B cell (primary cell): ENCODE data around the gene EXOC6B. TPM values are rescaled to one million over a fixed set of nuclear protein-coding genes. Genes with fewer than 3 reads are reported as not detected.

ENCODE experiments used
- ATAC-seq: fragments of 200-7000 bp; cut with Tn5 transposase; one replicate; pipeline ENCODE4 v1.10.0; 2021; ENCODE audit warnings: low read depth, mild to moderate bottlenecking, moderate number of reproducible peaks, moderate library complexity
- CTCF ChIA-PET: fragments of 350-600 bp; sonication (Branson Sonifier 250); formaldehyde crosslinking; loops from one replicate; lab custom pipeline; 2021; ENCODE audit warnings: antibody characterized with exemption, inconsistent platforms; lab: Charles Lee
- POLR2A ChIA-PET: fragments of 350-600 bp; sonication (Branson Sonifier 250); formaldehyde crosslinking; loops from one replicate; lab custom pipeline; 2021; ENCODE audit warnings: antibody characterized with exemption; lab: Charles Lee
- DNase-seq: peaks from one replicate; pipeline ENCODE4 v3.0.0; 2013
- H2AFZ ChIP-seq: 2 replicates; pipeline ENCODE4 v1.6.1; 2012; ENCODE audit warnings: mild to moderate bottlenecking, low read depth, low read length; ENCODE audit not compliant: insufficient read depth, poor library complexity, severe bottlenecking
- H3K27ac ChIP-seq, 2 donors: 1 replicate in 1 of 2; 2 replicates in 1 of 2; pipeline ENCODE4 v1.5.1; 2012 to 2013; ENCODE audit warnings: low read length in 2 of 2, mild to moderate bottlenecking in 2 of 2, moderate library complexity in 1 of 2
- H3K27me3 ChIP-seq, 4 experiments: fragments of 200-600 bp in 1 of 4; sonication (generic) in 1 of 4; replicated peaks in 1 of 4; 1 replicate in 2 of 4; 2 replicates in 2 of 4; pipeline versions ENCODE4 v1.6.1 to v1.7.0; 2013 to 2016; ENCODE audit warnings: low read length in 3 of 4, mild to moderate bottlenecking in 2 of 4, mixed read lengths in 1 of 4, moderate library complexity in 1 of 4; ENCODE audit not compliant: insufficient read depth in 4 of 4, control insufficient read depth in 3 of 4; ENCODE audit errors: control extremely low read depth in 1 of 4
- H3K36me3 ChIP-seq, 2 experiments: replicated peaks in 1 of 2; 1 replicate in 1 of 2; 2 replicates in 1 of 2; pipeline versions ENCODE4 v1.6.1 to v1.7.1; 2013; ENCODE audit warnings: low read length in 1 of 2; ENCODE audit not compliant: insufficient read depth in 2 of 2, control insufficient read depth in 1 of 2; ENCODE audit errors: control extremely low read depth in 1 of 2, extremely low read depth in 1 of 2
- H3K4me1 ChIP-seq, 2 donors: fragments of 200-600 bp in 1 of 2; sonication (generic) in 1 of 2; 1 replicate in 1 of 2; 2 replicates in 1 of 2; pipeline versions ENCODE4 v1.5.1 to v1.6.1; 2013 to 2017; ENCODE audit warnings: low read length in 2 of 2; ENCODE audit not compliant: control insufficient read depth in 2 of 2, insufficient read depth in 2 of 2
- H3K4me2 ChIP-seq: replicated peaks from 2 replicates; pipeline ENCODE3; 2012; ENCODE audit warnings: mild to moderate bottlenecking, low read depth, low read length; ENCODE audit not compliant: poor library complexity, severe bottlenecking
- H3K4me3 ChIP-seq, 5 experiments: fragments of 200-600 bp in 1 of 5; sonication (generic) in 1 of 5; 1 replicate in 3 of 5; 2 replicates in 2 of 5; pipeline versions ENCODE4 v1.5.1 to v1.7.0; 2011 to 2016; ENCODE audit warnings: low read length in 4 of 5, mild to moderate bottlenecking in 4 of 5, low read depth in 2 of 5, control low read depth in 1 of 5, moderate library complexity in 1 of 5; ENCODE audit not compliant: insufficient read depth in 1 of 5; ENCODE audit errors: control extremely low read depth in 1 of 5, extremely low read depth in 1 of 5
- H3K79me2 ChIP-seq: fragments of 200-600 bp; sonication (generic); one replicate; pipeline ENCODE4 v1.6.0; 2016; ENCODE audit warnings: low read length; ENCODE audit not compliant: control insufficient read depth, insufficient read depth
- H3K9ac ChIP-seq: fragments of 200-600 bp; sonication (generic); 2 replicates; pipeline ENCODE4 v1.6.1; 2017; ENCODE audit warnings: mild to moderate bottlenecking, low read length, moderate library complexity
- H3K9me3 ChIP-seq, 3 donors: one replicate each; pipeline versions ENCODE4 v1.6.1 to v1.7.1; 2013; ENCODE audit warnings: low read length in 2 of 3; ENCODE audit not compliant: control insufficient read depth in 2 of 3, insufficient read depth in 1 of 3; ENCODE audit errors: control extremely low read depth in 1 of 3
- H4K20me1 ChIP-seq: 2 replicates; pipeline ENCODE4 v1.6.0; 2012; ENCODE audit warnings: mild to moderate bottlenecking, low read length; ENCODE audit not compliant: insufficient read depth, control insufficient read depth, poor library complexity, severe bottlenecking
- H3K27ac Mint-ChIP-seq: one replicate; pipeline ENCODE4 v1.8.0; 2021; ENCODE audit warnings: mixed read lengths
- H3K27me3 Mint-ChIP-seq: one replicate; pipeline ENCODE4 v1.8.0; 2021; ENCODE audit warnings: mixed read lengths
- H3K4me1 Mint-ChIP-seq: one replicate; pipeline ENCODE4 v1.8.0; 2021; ENCODE audit warnings: mixed read lengths
- H3K4me3 Mint-ChIP-seq: one replicate; pipeline ENCODE4 v1.8.0; 2021; ENCODE audit warnings: mixed read lengths
- H3K9me3 Mint-ChIP-seq: one replicate; pipeline ENCODE4 v1.8.0; 2022; ENCODE audit warnings: mixed read lengths; ENCODE audit not compliant: insufficient read depth
- EZH2 ChIP-seq: IDR thresholded peaks from 2 replicates; pipeline ENCODE4 v1.6.1; 2012; ENCODE audit warnings: borderline replicate concordance, low read depth, mild to moderate bottlenecking, moderate library complexity, low read length; ENCODE audit not compliant: insufficient read depth, poor library complexity, severe bottlenecking
- WGBS: methylation state at CpG from one replicate; pipeline ENCODE4 v1.1.5; 2013; ENCODE audit warnings: missing lambda C conversion rate; ENCODE audit not compliant: insufficient coverage; 5-methylcytosine and 5-hydroxymethylcytosine counted together
- intact Hi-C: fragments of 100-400 bp; cut with micrococcal nuclease; formaldehyde crosslinking; loops from one replicate; pipeline ENCODE4 v1.10.0; 2022
- polyA plus RNA-seq: library from polyadenylated mRNA; depleted of rRNA; stranded (reverse); fragments of >200 nt; gene quantifications from 2 replicates; pipeline ENCODE4 v1.2.3, GENCODE V29; 2012
- total RNA-seq, 2 donors: library from RNA; stranded (reverse); fragments of 120-200 nt in 1 of 2; gene quantifications; 1 replicate in 1 of 2; 2 replicates in 1 of 2; pipeline versions ENCODE4 v1.2.3 to v1.2.4, GENCODE V29; 2013 to 2022
- TF ChIP-seq, protein P1 (sequence below): fragments of 200-600 bp; IDR thresholded peaks from one replicate; pipeline ENCODE4 v1.8.0; 2022; ENCODE audit warnings: antibody characterized with exemption, mild to moderate bottlenecking

Gene EXOC6B
- total and polyA plus RNA-seq, 2 donors (not counting 1 experiment from before 2014, with no cell fraction given): 4.8 to 22.6 TPM

DNA sequence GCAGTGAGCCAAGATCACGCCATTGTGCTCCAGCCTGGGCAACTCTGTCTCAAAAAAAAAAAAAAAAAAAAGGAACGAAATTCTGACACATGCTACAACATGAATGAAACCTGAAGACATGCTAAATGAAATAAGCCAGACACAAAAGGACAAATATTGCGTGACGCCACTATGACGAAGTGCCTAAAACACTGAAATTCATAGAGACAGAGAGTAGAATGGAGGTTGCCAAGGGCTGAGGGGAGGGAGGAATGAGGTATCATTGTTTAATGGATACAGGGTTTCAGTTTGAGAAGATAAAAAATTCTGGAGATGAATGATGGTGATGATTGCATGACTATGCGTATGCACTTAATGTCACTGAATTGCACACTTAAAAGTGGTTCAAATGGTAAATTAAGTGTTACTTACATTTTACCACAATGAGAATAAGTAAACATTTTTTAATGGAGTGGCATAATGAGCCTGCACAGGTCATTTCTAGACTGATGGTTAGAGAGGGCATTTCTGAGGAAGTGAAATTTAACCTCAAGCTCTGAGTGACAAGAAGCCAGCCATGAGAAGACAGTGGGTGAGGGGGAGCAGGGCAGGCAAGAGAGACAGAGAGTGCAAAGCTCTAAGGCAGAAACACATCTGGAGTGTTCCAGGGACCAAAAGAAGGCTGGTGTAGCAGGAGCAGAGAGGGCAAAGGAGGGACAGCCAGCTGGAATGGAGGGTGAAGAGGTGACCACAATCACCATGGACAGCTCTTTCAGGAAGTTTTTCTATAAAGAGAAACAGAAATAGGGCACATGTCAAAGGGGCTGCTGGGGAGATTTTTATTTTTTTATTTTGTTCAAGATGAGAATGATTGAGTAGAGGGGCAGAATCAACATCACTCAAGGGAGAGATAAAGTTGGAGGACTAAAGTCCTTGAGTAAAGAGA lies 20.6 kb upstream of the EXOC6B start:
- Histone ChIP-seq H3K9me3 (no peaks in the 10 kb centered on the region), H3K36me3 (no peaks in the 10 kb centered on the region), H4K20me1 (no peaks in the 10 kb centered on the region), H3K79me2 (no peaks in the 10 kb centered on the region), H3K4me1 (no peaks in the 10 kb centered on the region), H2AFZ (no peak overlapping the region), H3K4me2 (no peak overlapping the region), H3K27ac (no peak overlapping the region), H3K4me3 (no peak overlapping the region), H3K27me3 (peaks cover 0 to 3% (median 0%) of the 10 kb centered on the region in 4 experiments), H3K9ac (no peak overlapping the region)
- H3K4me3 Mint-ChIP-seq: no peak overlapping the region
- H3K4me1 Mint-ChIP-seq: no peaks in the 10 kb centered on the region
- CTCF ChIA-PET: interaction anchor here (0.7 to 1.3 kb wide), 2 partner anchors 17 to 207 kb away, joined by 3 read pairs; no protein-coding TSS in a partner anchor
- H3K27ac Mint-ChIP-seq: no peak overlapping the region
- WGBS: 81% methylated on average over 3 of the region's 6 CpGs
- DNase-seq (no peak), ATAC-seq (no peak)
- intact Hi-C loops: no loop called here
- peaks cover 23% of the 10 kb centered on the region for H3K27me3 Mint-ChIP-seq
- no peak for TF ChIP-seq EZH2
- H3K9me3 Mint-ChIP-seq: no peaks in the 10 kb centered on the region
- POLR2A ChIA-PET: no interaction called here

DNA sequence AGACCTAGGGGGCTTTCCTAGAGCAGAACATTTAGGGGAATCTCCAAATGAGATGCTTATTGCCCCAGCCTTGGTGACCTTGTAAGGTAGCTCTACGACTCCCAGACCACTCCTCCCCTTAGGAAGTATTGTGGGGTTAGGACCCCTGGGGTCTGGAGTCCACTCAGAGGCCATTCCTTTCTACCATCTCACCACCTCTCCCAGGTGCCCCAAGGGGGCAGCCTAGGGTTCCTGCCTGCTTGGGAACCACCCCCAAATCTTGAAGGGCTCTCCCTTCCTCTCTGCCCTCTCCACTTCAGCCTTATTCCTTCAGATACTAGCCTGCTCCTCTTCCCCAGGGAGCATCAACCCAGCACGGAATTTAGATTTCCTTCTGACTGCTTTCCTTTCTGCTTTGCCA lies 17.5 kb upstream of the EXOC6B start:
- no peak overlapping the region for H3K9ac ChIP-seq
- H3K27me3 ChIP-seq: peaks cover 0 to 6% (median 0%) of the 10 kb centered on the region in 4 experiments
- no peaks in the 10 kb centered on the region for H3K4me1 ChIP-seq
- no peak overlapping the region for H2AFZ ChIP-seq
- H3K27me3 Mint-ChIP-seq: peaks cover 31% of the 10 kb centered on the region
- no peaks in the 10 kb centered on the region for H3K4me1 Mint-ChIP-seq
- no peak for ATAC-seq
- CTCF ChIA-PET: no interaction called here
- TF ChIP-seq, protein P1, sequence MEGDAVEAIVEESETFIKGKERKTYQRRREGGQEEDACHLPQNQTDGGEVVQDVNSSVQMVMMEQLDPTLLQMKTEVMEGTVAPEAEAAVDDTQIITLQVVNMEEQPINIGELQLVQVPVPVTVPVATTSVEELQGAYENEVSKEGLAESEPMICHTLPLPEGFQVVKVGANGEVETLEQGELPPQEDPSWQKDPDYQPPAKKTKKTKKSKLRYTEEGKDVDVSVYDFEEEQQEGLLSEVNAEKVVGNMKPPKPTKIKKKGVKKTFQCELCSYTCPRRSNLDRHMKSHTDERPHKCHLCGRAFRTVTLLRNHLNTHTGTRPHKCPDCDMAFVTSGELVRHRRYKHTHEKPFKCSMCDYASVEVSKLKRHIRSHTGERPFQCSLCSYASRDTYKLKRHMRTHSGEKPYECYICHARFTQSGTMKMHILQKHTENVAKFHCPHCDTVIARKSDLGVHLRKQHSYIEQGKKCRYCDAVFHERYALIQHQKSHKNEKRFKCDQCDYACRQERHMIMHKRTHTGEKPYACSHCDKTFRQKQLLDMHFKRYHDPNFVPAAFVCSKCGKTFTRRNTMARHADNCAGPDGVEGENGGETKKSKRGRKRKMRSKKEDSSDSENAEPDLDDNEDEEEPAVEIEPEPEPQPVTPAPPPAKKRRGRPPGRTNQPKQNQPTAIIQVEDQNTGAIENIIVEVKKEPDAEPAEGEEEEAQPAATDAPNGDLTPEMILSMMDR: no peak
- TF ChIP-seq EZH2: no peak
- no peaks in the 10 kb centered on the region for H4K20me1 ChIP-seq
- H3K27ac ChIP-seq: no peak overlapping the region
- POLR2A ChIA-PET: no interaction called here
- no peaks in the 10 kb centered on the region for H3K9me3 Mint-ChIP-seq
- no peak overlapping the region for H3K4me3 ChIP-seq
- no peak overlapping the region for H3K27ac Mint-ChIP-seq
- H3K36me3 ChIP-seq: no peaks in the 10 kb centered on the region
- no peaks in the 10 kb centered on the region for H3K79me2 ChIP-seq
- no peaks in the 10 kb centered on the region for H3K9me3 ChIP-seq
- no CpG with 5 or more reads among the region's 2 CpGs for WGBS
- no peak overlapping the region for H3K4me2 ChIP-seq
- intact Hi-C loops: no loop called here
- no peak for DNase-seq
- no peak overlapping the region for H3K4me3 Mint-ChIP-seq
